Embryonic facial prominence (tissue), 1 donor: Measurements from ENCODE around the gene NNT.
"Not testable (repeated sequence)": the region's sequence is repeated elsewhere in the genome, so short reads cannot be mapped to it uniquely, and the experiment has no call there.

Experiments used
- DNase-seq: peaks from one replicate; pipeline ENCODE4 v3.0.0-alpha.2; 2016; ENCODE audit errors: extremely low spot score

Gene NNT

GRCh38 chr5:43712081-43712480, 109.1 kb downstream of the NNT start:
- no peak for DNase-seq

GRCh38 chr5:43719783-43720182, 116.8 kb downstream of the NNT start:
- DNase-seq = not testable (repeated sequence)

GRCh38 chr5:43728581-43728980, 125.6 kb downstream of the NNT start:
- no peak for DNase-seq

- peak; percentile 56 for DNase-seq
Measured at GRCh38 chr5:43729846-43730478, 127.0 kb downstream of the NNT start.

- no peak for DNase-seq
Measured at GRCh38 chr5:43730832-43731342, 127.9 kb downstream of the NNT start.

GRCh38 chr5:43731573-43731972, 128.6 kb downstream of the NNT start:
- DNase-seq = no peak

- DNase-seq = not testable (repeated sequence)
Measured at GRCh38 chr5:43745923-43746548, 143.1 kb downstream of the NNT start.

GRCh38 chr5:43750809-43751208, 147.8 kb downstream of the NNT start:
- no peak for DNase-seq

GRCh38 chr5:43753069-43753468, 150.1 kb downstream of the NNT start:
- DNase-seq = no peak
